Kidney (tissue), 14 donors: ENCODE measurements around the gene RIMBP2. TPM values are rescaled to one million over a fixed set of nuclear protein-coding genes. Genes with fewer than 3 reads are reported as not detected.

ENCODE experiments used
- DNase-seq, 5 donors: peaks; one replicate each; pipeline ENCODE4 v3.0.0-alpha.2; 2013 to 2020
- FAIRE-seq: peaks from 2 replicates; lab custom pipeline; 2012; peaks lifted over from hg19 to GRCh38; lab: Jason Lieb, UNC
- H3K27ac ChIP-seq, 2 donors: one replicate each; pipeline ENCODE4 v1.7.0; 2013; ENCODE audit warnings: low read depth in 2 of 2, low read length in 2 of 2, inconsistent platforms in 1 of 2
- H3K27me3 ChIP-seq: one replicate; pipeline ENCODE4 v1.7.1; 2013; ENCODE audit warnings: low read length, inconsistent platforms; ENCODE audit not compliant: control insufficient read depth, insufficient read depth
- H3K36me3 ChIP-seq, 3 donors: one replicate each; pipeline versions ENCODE4 v1.7.0 to v1.7.1; 2013; ENCODE audit warnings: low read length in 3 of 3, control low read depth in 1 of 3, inconsistent platforms in 1 of 3; ENCODE audit not compliant: insufficient read depth in 3 of 3, control insufficient read depth in 2 of 3
- H3K4me1 ChIP-seq, 3 donors: one replicate each; pipeline versions ENCODE4 v1.7.0 to v1.7.1; 2013; ENCODE audit warnings: low read length in 3 of 3, inconsistent platforms in 1 of 3, low read depth in 1 of 3; ENCODE audit not compliant: control insufficient read depth in 2 of 3, insufficient read depth in 2 of 3
- H3K4me3 ChIP-seq, 3 donors: one replicate each; pipeline versions ENCODE4 v1.7.0 to v1.8.1; 2013; ENCODE audit warnings: low read length in 3 of 3, control low read depth in 1 of 3, inconsistent platforms in 1 of 3
- H3K9ac ChIP-seq, 3 donors: one replicate each; pipeline versions ENCODE4 v1.7.0 to v1.7.1; 2013; ENCODE audit warnings: low read length in 3 of 3, control low read depth in 1 of 3, inconsistent platforms in 1 of 3
- H3K9me3 ChIP-seq, 3 donors: one replicate each; pipeline versions ENCODE4 v1.7.0 to v1.7.1; 2013; ENCODE audit warnings: low read length in 3 of 3, control low read depth in 1 of 3, inconsistent platforms in 1 of 3; ENCODE audit not compliant: control insufficient read depth in 2 of 3, insufficient read depth in 1 of 3
- CTCF ChIP-seq: IDR thresholded peaks from 3 replicates; pipeline ENCODE4 v1.5.1; 2012; ENCODE audit warnings: mild to moderate bottlenecking, moderate library complexity, borderline replicate concordance; ENCODE audit not compliant: insufficient read depth; ENCODE audit errors: extremely low read depth
- intact Hi-C: fragments of 100-400 bp; cut with DNase I; formaldehyde crosslinking; loops from one replicate; pipeline ENCODE4 v1.11.1; 2022
- polyA plus RNA-seq: library from polyadenylated mRNA; stranded (reverse); fragments of 350-450 nt; fragmentation: Illumina TruSeq; extraction: RNeasy Lipid Tissue Mini Kit (QIAGEN cat#74804); gene quantifications from one replicate; pipeline ENCODE4 v1.2.3, GENCODE V29; 2014; ENCODE audit warnings: low read depth, low replicate concordance; ENCODE audit not compliant: insufficient read depth
- total RNA-seq: library from RNA; stranded (reverse); fragmentation: NEBNext Ultra II Directional; extraction: Animal tissue kit (Norgen Biotek cat#: 25700); gene quantifications from one replicate; pipeline ENCODE4 v1.2.1, GENCODE V29; 2021
- donor health status: control.
- donor health status: control.
- donor health status: control.
- donor health status: control.
- donor health status: control.
- donor health status: DM: yes; HTN: yes; CAD: no.
- donor health status: Normal renal cell carcinoma (clear cell type).

The RIMBP2 gene
- total and polyA plus RNA-seq, 2 donors from 2014 or later, result 2.8 to 51.7 TPM

GRCh38 chr12:130524759-130525158, 191.3 kb downstream of the RIMBP2 start:
- no peaks in the 10 kb centered on the region for H3K36me3 ChIP-seq
- H3K27me3 ChIP-seq, result no peaks in the 10 kb centered on the region
- H3K4me1 ChIP-seq, result no peaks in the 10 kb centered on the region
- DNase-seq (no peak), FAIRE-seq (no peak)
- intact Hi-C loops, result no loop called here
- no peak overlapping the region for H3K4me3 ChIP-seq
- no peak overlapping the region for H3K9ac ChIP-seq
- no peak for TF ChIP-seq CTCF
- H3K27ac ChIP-seq, result no peak overlapping the region
- no peaks in the 10 kb centered on the region for H3K9me3 ChIP-seq

- FAIRE-seq (no peak), DNase-seq (no peak)
- Histone ChIP-seq H3K27me3 (no peaks in the 10 kb centered on the region), H3K27ac (no peak overlapping the region), H3K9me3 (no peaks in the 10 kb centered on the region), H3K36me3 (no peaks in the 10 kb centered on the region), H3K4me3 (no peak overlapping the region), H3K9ac (no peak overlapping the region), H3K4me1 (no peaks in the 10 kb centered on the region)
- intact Hi-C loops, result no loop called here
- TF ChIP-seq CTCF, result no peak
These were observed 192.1 kb downstream of the RIMBP2 start for GRCh38 chr12:130523863-130524614.

- Histone ChIP-seq H3K27ac (no peak overlapping the region), H3K9ac (no peak overlapping the region), H3K36me3 (no peaks in the 10 kb centered on the region), H3K9me3 (no peaks in the 10 kb centered on the region), H3K4me1 (no peaks in the 10 kb centered on the region), H3K4me3 (no peak overlapping the region), H3K27me3 (no peaks in the 10 kb centered on the region)
- intact Hi-C loops, result no loop called here
- TF ChIP-seq CTCF, result no peak
- DNase-seq (no peak), FAIRE-seq (no peak)
These were observed 192.9 kb downstream of the RIMBP2 start for GRCh38 chr12:130523208-130523607.
